ENCODE measurements around the gene CNTN6. TPM values are rescaled to one million over a fixed set of nuclear protein-coding genes. Genes with fewer than 3 reads are reported as not detected.

Gene CNTN6
- total and polyA plus RNA-seq, 2 experiments from 2014 or later, result not detected

DNA sequence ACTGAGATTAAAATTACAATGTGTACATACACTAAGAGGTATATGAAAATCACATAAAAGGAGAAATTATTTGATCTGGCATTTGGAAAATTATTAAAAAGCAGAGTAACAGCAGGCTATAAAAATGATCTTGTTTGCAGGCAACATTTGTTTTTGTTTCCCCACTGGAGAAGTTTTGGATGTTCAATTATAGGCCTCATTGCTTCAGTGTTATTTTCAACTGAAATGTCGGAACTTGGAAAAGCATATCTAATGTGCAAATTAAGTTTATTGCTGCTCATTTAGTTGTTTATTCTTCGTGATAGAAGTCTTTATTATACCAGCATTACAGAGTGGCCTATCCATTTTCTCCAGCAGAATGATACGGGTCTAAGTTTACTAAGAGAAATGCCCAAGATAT, 263.3 kb downstream of the CNTN6 start:
- Mint-ChIP-seq H3K4me3 (no peak overlapping the region), H3K36me3 (ENCODE audit: low read depth) (peaks cover 6% of the 10 kb centered on the region; the same call in 1 of the 3 replicates), H3K27ac (no peak overlapping the region), H3K4me1 (no peaks in the 10 kb centered on the region), H3K9me3 (peaks cover 83% of the 10 kb centered on the region), H3K27me3 (ENCODE audit: insufficient read depth, low read depth, poor library complexity) (no peaks in the 10 kb centered on the region)
- H3K4me2 ChIP-seq, result no peak overlapping the region
- no peaks in the 10 kb centered on the region for H3K79me2 ChIP-seq (replicated peaks; ENCODE audit: insufficient read depth)
- H3K27ac ChIP-seq (ENCODE audit: low read depth), result no peak overlapping the region
- no peaks in the 10 kb centered on the region for H4K20me1 ChIP-seq (replicated peaks; ENCODE audit: insufficient read depth)
- H3K36me3 ChIP-seq (ENCODE audit: insufficient read depth), result no peaks in the 10 kb centered on the region
- no peaks in the 10 kb centered on the region for H3F3A ChIP-seq (replicated peaks; ENCODE audit: low read depth)
- no peak for DNase-seq (ENCODE audit: low spot score)
- H3K27me3 ChIP-seq (ENCODE audit: insufficient read depth), result no peaks in the 10 kb centered on the region
- H3K4me1 ChIP-seq (ENCODE audit: insufficient read depth), result no peaks in the 10 kb centered on the region
- TF ChIP-seq REST (IDR thresholded peaks at IDR 0.05; ENCODE audit: unreplicated experiment) (no peak), ZNF114 (CRISPR knock-in tag; IDR thresholded peaks at IDR 0.05) (no peak), ETS1 (IDR thresholded peaks at IDR 0.05) (no peak), EZH2 (IDR thresholded peaks at IDR 0.05; ENCODE audit: low read depth, unreplicated experiment) (no peak), JUNB (IDR thresholded peaks at IDR 0.05; ENCODE audit: unreplicated experiment) (no peak), NANOG (IDR thresholded peaks at IDR 0.05; ENCODE audit: borderline replicate concordance) (no peak), EZH2phosphoT487 (IDR thresholded peaks at IDR 0.05; ENCODE audit: unreplicated experiment) (no peak), STAT1 (IDR thresholded peaks at IDR 0.05; ENCODE audit: unreplicated experiment) (no peak), ZNF331 (CRISPR knock-in tag; IDR thresholded peaks at IDR 0.05; ENCODE audit: low read depth) (no peak), CREB1 (CRISPR knock-in tag; IDR thresholded peaks at IDR 0.05; ENCODE audit: low read depth) (no peak), POLR2AphosphoS5 (IDR thresholded peaks at IDR 0.05; ENCODE audit: low read depth) (no peak)
- TF ChIP-seq, protein P1, sequence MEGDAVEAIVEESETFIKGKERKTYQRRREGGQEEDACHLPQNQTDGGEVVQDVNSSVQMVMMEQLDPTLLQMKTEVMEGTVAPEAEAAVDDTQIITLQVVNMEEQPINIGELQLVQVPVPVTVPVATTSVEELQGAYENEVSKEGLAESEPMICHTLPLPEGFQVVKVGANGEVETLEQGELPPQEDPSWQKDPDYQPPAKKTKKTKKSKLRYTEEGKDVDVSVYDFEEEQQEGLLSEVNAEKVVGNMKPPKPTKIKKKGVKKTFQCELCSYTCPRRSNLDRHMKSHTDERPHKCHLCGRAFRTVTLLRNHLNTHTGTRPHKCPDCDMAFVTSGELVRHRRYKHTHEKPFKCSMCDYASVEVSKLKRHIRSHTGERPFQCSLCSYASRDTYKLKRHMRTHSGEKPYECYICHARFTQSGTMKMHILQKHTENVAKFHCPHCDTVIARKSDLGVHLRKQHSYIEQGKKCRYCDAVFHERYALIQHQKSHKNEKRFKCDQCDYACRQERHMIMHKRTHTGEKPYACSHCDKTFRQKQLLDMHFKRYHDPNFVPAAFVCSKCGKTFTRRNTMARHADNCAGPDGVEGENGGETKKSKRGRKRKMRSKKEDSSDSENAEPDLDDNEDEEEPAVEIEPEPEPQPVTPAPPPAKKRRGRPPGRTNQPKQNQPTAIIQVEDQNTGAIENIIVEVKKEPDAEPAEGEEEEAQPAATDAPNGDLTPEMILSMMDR (conservative IDR thresholded peaks at IDR 0.05; ENCODE audit: low read depth in 2 of 2), result no peak
- TF ChIP-seq, protein P2, sequence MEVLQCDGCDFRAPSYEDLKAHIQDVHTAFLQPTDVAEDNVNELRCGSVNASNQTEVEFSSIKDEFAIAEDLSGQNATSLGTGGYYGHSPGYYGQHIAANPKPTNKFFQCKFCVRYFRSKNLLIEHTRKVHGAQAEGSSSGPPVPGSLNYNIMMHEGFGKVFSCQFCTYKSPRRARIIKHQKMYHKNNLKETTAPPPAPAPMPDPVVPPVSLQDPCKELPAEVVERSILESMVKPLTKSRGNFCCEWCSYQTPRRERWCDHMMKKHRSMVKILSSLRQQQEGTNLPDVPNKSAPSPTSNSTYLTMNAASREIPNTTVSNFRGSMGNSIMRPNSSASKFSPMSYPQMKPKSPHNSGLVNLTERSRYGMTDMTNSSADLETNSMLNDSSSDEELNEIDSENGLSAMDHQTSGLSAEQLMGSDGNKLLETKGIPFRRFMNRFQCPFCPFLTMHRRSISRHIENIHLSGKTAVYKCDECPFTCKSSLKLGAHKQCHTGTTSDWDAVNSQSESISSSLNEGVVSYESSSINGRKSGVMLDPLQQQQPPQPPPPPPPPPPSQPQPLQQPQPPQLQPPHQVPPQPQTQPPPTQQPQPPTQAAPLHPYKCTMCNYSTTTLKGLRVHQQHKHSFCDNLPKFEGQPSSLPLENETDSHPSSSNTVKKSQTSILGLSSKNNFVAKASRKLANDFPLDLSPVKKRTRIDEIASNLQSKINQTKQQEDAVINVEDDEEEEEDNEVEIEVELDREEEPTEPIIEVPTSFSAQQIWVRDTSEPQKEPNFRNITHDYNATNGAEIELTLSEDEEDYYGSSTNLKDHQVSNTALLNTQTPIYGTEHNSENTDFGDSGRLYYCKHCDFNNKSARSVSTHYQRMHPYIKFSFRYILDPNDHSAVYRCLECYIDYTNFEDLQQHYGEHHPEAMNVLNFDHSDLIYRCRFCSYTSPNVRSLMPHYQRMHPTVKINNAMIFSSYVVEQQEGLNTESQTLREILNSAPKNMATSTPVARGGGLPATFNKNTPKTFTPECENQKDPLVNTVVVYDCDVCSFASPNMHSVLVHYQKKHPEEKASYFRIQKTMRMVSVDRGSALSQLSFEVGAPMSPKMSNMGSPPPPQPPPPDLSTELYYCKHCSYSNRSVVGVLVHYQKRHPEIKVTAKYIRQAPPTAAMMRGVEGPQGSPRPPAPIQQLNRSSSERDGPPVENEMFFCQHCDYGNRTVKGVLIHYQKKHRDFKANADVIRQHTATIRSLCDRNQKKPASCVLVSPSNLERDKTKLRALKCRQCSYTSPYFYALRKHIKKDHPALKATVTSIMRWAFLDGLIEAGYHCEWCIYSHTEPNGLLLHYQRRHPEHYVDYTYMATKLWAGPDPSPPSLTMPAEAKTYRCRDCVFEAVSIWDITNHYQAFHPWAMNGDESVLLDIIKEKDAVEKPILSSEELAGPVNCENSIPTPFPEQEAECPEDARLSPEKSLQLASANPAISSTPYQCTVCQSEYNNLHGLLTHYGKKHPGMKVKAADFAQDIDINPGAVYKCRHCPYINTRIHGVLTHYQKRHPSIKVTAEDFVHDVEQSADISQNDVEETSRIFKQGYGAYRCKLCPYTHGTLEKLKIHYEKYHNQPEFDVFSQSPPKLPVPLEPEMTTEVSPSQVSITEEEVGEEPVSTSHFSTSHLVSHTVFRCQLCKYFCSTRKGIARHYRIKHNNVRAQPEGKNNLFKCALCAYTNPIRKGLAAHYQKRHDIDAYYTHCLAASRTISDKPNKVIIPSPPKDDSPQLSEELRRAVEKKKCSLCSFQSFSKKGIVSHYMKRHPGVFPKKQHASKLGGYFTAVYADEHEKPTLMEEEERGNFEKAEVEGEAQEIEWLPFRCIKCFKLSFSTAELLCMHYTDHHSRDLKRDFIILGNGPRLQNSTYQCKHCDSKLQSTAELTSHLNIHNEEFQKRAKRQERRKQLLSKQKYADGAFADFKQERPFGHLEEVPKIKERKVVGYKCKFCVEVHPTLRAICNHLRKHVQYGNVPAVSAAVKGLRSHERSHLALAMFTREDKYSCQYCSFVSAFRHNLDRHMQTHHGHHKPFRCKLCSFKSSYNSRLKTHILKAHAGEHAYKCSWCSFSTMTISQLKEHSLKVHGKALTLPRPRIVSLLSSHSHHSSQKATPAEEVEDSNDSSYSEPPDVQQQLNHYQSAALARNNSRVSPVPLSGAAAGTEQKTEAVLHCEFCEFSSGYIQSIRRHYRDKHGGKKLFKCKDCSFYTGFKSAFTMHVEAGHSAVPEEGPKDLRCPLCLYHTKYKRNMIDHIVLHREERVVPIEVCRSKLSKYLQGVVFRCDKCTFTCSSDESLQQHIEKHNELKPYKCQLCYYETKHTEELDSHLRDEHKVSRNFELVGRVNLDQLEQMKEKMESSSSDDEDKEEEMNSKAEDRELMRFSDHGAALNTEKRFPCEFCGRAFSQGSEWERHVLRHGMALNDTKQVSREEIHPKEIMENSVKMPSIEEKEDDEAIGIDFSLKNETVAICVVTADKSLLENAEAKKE (CRISPR knock-in tag; IDR thresholded peaks at IDR 0.05), result no peak
- ATAC-seq, result no peak
- no peaks in the 10 kb centered on the region for H3K9me2 ChIP-seq (ENCODE audit: insufficient read depth)
- H3K4me3 ChIP-seq, result no peak overlapping the region
- H2AFZ ChIP-seq, result no peak overlapping the region

All from GM23338 (cell line).